Glomerular visceral epithelial cell (primary cell): ENCODE measurements around the gene AGO1.
"Not testable (repeated sequence)": the region's sequence is repeated elsewhere in the genome, so short reads cannot be mapped to it uniquely, and the experiment has no call there.

Experiments
- DNase-seq: peaks from one replicate; pipeline ENCODE4 v3.0.0-alpha.2; 2016; ENCODE audit errors: extremely low spot score

Gene AGO1

DNA sequence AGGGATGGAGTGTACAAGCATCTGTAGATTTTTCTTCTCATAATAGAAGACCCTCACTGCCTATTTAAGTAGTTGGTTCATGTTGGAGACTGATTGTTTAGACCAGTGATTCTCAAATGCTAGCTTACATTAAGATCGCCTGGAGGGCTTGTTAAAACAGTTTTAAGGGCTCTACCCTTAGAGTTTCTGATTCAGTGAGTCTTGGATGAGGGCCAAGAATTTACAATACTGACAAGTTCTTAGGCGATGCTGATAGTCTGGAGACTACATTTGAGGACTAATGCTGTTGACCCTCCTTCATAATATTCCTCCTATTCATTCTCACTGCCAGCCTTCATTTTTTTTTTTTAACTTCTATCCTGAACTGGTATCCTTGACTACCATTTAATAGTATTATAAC, 32.7 kb downstream of the AGO1 start:
- DNase-seq: no peak

DNA sequence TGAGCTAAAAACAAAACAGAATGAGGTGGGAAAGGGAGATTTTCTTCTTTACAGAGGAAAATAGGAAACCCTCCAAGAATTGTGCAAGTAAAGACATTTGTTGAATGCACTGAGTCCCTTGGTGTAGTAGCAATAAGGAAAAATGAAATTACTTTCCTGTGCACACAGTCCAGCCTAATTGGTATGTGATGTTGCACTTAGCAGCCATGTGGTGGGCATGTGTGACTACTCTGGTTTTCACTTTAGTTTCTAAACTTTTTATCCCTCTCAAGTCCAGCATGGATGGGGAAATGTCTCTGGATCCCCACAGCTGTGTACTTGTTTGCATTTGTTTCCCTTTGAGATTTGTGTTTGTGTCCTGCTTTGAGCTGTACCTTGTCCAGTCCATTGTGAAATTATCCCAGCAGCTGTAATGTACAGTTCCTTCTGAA, 40.8 kb downstream of the AGO1 start:
- no peak for DNase-seq

DNA sequence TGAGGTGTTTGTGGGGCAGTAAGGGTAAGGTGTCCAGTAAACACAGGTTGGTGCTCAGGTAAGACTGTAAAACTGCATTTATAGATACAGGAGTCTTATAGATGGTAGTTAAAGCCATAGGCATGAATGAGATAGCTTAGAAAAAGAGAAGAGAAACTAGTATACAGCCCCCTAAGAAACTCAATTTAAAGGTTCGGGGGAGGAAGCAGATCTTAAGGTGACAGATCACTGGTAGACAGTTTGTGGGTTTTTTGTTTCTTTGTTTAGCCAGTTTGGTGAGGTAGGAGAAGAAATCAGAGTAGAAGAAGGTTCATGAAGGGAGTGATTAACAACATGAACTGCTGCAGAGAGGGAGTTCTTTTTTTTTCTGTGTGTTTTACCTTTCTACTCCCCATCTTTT, 41.8 kb downstream of the AGO1 start:
- DNase-seq: no peak

DNA sequence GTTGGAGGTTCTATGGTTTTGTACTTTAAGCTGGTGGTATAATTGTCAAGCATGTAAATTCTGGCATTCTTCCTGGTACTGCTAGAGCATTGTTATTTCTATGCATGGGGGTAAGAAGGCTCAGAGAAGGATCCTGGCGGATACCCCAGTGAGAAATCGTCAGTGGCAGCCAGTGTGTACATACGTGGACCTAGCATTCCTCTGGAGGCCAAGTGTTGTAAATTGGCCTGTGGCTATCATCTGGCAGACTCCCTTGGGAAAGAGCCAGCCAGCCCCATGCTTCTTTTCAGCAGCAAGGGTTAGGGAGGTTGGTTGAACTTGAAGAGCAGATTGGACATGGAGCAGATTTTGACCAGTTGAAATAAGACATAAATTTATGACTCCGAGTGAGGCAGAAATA, 42.7 kb downstream of the AGO1 start:
- no peak for DNase-seq

DNA sequence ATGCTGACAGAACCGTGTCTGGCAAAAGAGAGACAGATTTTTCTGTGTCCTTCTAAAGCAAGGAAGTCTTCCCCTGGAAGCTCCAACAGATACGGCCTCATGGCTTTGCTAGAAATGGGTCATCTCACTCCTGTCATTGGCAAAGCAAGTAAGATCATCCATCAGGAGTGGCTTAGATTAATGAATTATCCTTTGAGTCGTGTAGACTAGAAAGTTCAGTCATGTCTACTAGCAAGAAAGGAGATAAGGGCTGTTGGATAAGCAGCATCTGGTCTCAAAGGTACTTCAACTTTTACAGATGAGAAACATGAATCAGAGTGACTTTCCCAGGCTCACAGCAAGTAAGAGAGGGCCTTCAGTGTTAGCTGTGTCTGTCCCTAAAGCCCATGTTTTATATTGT, 44.5 kb downstream of the AGO1 start:
- DNase-seq: no peak

DNA sequence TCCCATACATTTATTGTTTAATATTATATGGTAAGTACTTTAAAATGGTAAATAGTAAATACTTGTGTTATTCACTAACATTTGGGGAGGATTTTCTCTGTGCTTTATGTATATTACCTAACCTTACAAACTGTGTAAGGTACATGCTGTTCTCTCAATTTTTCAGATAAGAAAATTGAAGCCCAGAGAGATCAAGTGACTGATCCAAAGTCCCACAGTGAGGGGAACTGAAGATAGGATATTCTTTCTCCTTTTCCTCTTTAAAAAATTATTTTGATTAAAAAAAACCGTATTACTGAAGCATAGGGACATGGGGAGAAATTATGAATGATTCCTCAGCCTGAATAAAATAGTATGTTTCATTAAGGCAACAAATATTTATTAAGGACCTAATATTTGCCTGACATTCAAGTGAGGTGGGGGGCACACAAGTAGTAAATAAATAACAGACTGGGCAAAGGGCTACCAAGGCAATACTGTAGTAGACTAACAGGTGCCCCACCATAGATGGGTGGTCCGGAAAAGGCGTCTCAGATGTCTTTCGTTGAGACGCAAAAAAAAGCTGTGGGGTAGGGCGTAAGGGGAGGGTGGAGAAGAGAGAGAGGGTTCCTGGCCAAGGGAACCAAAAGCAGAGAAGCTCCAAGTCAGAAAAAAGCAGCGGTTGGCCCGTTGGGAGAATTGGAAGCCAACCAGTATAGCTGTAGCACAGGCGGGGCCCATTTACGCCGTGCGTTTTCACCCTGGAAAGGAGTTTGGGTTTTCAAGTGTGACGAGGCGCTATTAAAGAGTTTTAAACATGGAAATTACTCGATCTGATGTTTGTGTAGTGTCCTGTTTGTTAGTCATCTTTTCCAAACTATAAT, 47.0 kb downstream of the AGO1 start:
- peak; percentile 51 for DNase-seq

DNA sequence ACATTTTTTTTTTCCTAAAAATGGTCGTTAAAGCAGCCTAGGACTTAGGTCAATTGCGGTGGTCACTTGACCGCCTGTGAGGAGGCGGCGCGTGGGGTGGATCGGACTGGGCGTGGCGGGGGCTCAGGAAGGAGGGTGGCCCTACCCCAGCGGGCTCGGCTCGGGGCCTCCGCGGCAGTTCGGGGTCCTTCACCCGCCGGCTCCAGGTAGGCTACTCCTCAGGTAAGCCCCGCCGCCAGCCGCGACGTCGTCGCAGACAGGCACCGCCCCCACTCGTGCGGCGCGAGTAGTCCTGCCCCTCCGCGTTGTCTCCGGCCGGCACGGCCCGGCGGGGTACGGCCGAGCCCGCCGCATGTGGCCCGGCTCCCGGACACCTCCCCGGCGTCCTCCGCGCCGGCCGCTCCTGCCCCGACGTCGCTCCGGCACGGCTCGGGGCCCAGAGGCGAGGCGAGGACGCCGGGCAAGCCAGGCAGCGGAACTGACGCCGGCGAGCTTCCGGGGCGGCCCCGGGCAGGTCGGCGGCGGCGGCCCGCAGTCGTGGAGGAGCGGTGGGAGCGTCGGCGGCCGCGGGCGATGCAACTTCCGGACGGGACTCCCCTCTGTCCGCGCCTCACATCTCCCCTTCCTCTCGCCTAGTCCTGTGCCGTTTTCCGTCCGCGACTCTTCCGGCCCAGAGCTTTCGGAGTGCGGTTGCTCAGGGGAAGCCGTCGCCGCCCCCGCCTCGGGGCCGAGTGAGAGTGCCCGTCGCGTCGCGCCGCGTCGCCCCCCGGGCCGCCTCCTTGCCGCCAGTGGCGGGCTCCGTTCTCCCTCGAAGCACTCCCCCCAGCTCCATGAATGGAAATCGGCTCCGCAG, 47.8 kb downstream of the AGO1 start, which contains the start of gene AGO3:
TSS of gene AGO3 (plus strand) at position 513 of the 853 bp plus-strand sequence. CDS start at position 835, 322 bp downstream.
- DNase-seq: peak; percentile 88

DNA sequence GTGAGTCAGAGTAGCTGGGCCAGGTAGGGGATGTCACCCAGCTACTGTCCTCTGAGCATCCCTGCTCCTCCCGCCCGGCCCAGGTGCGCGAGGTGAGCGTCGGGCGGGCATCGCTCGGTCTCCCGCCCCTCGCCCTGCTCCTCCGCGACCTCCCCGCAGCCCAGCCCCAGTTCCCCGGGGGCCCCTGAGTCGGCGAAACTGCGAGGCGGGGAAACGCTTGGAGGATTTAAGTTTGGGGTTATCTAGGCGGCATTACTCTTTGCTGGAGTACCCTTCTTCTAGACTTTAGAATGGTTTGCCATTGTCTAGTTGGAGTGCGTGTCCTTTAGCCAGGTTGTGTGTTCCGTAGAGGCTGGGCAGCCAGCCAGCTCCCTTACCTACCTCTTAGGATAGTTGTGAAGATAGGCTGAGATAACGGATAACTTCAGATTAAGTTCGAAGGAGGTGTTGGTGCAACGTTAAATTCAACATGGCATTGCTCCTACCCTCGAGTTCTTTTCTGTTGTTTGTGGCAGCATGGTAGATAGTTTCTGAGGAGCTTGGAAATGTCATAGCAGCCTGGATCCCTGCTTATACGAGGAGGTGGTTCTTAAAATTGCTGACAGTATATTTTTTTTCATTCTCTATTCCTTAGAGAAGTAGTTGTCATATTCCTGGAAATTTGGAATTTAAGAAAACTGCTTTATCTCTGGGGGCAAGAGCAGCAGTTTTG, 48.6 kb downstream of the AGO1 start:
- DNase-seq: peak; percentile 22

DNA sequence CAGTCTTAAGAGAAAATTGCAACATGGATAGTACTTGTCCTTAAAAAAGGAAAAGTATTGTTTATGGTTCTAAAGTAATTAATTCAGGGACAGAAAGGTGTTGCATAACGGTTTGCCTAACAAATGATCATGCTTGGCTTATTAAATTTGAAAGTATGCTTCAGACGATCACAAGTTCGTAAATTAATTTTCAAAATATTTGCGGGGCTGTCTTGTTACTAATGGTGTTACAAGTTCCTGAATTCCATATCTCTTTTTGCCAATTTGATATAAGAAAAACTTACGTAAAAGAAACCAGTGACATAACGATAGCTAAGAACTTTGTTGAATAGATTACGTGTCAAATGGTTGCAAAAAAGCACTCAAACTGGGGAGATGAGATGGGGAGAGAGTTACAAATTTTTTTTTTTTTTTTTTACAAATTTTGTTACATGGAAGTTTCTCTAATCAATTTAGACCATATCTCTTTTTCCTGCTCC, 49.2 kb downstream of the AGO1 start:
- no peak for DNase-seq

DNA sequence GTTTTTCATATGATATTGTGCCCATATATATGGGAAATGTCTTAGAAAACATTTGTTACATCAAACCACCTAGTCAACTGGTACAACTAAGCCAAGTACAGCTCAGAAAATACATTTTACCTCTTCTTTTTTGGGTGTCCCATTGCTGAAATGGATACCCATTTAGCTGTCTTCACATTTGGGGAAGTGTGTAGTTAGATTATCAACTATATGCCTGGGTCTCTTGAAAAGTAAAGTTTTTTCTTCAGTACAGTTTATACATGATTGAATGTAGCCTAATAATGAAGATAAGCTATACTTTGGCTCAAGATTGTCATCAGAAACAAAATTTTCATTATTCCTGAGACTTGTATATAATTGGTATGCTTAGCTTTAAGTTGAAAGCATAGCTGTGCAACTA, 49.9 kb downstream of the AGO1 start:
- DNase-seq: no peak

DNA sequence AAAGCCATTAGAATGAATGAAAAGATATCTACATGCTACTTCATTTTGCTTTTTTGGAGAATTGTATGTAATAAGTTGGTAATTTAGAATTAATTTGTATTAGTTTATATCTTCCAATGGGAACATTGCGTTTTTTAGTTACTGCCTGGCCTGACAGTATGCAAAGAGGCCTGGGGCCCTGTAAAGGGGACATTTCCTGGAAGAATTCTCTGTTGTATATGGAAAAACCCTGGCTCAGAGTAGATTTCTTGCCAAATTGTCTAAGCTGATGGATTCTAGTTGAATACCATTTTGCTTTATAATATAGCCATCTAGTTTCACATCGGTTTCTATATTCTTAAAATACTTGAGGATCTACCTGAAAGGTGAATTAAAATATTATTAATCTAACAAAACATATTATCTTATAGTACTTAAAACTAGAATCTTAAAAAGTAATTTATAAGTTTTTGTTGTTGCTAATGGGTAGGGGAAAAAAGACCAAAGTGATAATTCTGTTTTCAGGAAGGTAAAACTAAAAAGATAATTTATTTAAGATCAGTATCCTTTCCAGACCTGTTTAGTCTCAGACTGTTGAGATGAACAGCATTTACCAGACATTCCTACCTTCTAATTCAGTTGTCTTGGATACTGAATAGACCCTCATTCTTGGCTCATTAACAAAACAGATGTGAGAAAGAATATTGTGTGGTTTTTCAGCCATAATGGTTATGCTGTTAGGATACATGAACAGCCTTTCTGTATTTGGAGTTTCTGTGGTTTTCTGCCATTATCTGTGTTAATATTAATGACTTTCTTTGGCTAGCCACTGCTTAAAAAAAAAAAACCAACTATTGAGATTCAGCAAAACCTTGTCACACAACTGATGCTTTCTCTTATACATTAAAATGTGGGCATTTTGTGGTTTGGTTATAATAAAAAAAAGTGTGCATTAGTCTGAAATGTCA, 52.7 kb downstream of the AGO1 start:
- DNase-seq: no peak

DNA sequence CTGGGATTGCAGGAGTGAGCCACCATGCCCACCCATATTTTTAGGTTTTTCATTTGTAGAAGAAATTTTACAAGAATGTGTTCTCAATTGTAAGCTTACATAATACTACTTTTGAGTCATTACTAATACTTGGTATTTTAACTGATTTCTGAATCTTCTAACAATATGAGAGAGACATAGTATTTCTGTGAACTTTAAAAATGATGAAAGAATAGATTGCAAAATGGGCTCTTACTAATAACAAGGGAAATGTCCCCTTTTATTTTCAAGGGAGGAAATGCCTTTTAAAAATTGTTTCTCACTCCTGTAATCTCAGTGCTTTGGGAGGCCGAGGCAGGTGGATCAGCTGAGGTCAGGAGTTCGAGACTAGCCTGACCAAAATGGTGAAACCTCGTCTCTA, 53.8 kb downstream of the AGO1 start:
- no peak for DNase-seq

DNA sequence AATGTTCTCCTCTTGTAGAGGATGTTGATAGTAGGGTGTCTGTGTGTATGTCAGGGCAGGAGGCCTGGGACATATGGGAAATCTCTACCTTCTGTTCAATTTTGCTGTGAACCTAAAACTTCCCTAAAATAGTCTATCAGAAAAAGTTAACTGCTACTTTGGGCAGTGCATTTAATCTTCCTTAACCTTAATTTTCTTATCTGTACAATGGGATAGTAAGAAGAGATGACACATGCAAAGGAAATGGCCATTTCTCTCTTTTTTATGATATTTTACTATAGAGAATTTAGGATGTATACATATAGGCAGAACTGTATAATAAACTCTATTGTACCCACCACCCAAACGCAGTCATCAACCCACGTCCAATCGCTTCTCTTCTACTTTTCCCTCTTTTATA, 56.5 kb downstream of the AGO1 start:
- DNase-seq: no peak

DNA sequence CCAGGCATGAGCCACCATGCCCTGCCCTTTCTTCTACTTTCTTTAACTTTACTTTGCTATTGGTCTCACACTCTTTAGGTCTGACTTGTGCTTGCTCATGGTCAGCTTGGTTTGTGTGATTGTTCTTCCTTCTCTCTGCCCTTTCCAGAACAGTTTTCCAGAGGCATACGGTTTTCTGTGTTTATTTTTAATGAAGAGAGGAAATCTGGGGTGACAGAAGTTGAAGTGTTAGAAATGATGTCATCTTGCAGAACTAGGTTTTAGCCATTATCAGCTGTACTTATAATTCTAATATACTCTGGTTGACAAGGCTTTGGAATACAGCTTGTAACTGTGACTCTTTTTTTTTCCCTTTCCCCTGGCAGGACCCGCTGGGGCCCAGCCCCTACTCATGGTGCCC, 62.3 kb downstream of the AGO1 start:
- no peak for DNase-seq

DNA sequence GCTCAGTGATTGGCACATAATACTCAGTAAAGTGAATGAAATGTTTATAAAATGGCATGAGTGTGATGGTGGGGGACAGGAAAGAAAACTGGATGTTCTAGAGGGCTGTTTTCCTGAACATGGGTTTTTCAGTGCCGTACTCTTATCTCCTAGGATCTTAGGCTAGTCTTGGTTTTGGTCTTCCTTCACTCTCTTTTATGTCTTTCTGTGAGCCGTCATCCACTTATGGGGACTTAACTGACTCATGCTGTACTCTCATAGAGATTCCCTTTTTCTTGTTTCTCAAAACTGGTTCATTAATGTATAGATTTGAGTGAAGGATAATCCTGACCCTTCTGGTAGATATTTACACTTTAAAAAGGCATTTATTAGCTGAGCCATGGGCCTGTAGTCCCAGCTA, 64.5 kb downstream of the AGO1 start:
- no peak for DNase-seq

DNA sequence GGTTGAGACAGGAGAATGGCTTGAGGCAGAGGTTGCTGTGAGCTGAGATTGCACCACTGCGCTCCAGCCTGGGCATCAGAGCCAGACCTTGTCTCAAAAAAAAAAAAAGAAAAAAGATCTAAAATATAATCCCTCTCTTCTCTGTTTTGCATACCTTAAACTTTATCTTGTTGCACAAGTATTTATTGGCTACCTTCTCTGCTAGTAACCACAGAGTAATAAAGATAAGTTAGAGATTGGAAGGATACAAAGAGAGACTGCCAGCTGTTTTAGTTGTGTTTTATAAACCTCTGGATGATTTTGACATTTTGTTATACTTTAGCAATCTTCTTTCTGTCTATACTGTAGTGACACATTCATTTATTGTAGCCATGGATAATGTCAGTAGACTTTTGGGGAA, 75.5 kb downstream of the AGO1 start:
- DNase-seq: no peak

DNA sequence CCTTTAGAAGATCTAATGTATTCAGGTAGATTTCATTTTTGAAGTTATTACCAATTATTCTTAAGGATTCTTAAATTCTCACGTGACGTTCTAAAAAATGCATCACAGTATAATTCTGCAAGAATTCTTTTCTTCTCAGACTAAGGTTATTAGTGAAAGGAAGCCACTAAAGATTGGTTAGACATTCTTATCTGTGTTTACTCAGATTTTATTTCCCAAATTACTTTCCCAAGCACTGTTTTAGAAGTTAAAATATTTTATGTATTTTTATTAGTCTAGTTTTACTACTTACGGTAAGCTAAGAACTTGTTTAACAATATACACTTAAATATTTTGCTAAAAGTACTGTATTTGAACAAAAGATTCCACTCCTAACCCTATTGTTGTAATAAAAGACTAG, 76.3 kb downstream of the AGO1 start:
- no peak for DNase-seq

DNA sequence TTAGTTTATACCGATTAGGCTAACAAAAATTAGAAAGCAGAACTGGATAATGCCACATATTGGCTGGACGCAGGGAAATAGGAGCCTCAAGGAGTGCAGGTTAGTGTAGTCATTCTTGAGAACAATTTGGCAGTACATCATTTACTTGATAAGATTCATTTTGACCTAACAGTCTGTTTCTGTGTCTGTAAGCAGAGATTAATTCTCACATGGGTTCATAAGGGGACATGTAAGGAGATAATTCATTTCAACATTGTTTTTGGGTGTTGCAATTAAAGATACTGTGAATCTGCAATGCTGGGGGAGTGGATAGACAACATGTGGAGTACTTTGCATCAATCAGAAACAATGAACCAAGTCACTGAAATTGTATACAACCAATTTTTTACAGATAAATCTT, 79.9 kb downstream of the AGO1 start:
- no peak for DNase-seq

DNA sequence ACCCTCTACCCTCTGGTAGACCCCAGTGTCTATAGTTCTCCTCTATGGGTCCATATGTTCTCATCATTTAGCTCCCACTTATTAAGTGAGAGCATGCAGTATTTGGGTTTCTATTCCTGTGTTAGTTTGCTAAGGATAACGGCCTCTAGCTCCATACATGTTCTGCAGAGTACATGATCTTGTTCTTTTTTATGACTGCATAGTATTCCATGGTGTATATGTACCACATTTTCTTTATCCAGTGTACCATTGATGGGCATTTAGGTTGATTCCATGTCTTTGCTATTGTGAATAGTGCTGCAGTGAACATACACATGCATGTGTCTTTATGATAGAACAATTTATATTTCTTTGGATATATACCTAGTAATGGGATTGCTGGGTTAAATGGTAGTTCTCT, 81.3 kb downstream of the AGO1 start:
- not testable (repeated sequence) for DNase-seq

DNA sequence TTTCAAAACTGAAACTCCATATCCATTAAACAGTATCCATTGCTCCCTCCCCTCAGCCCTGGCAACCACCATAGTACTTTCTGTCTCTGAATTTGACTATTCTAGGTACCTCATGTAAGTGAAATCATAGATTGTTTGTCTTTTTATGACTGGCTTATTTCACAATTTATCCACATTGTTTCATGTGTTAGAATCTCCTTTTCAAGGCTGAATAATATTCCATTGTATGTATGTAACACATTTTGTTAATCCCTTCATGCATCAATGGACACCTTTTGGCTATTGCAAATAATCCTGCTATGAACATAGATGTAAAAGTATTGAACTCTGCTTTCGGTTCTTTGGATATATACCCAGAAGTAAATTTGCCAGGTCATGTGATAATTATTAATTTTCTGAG, 85.4 kb downstream of the AGO1 start:
- no peak for DNase-seq

DNA sequence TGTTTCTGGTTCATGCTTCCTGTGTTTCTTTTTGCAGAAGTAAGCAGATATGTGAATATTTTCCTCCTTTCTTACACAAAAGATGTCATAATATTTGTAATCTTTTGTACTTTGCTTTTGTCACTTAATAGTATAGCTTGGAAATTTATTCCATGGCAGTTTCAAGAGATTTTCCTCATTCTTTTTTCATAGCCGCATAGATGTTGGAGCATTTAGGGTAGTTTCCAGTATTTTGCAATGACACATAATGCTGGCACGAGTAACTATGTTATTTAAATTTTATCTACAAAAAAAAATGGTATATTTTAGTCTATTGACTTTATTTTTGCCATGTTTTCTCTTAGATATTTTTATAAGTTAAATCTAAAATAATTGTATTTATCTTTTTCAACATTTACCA, 88.6 kb downstream of the AGO1 start:
- DNase-seq: no peak
